ENCODE data around the gene XG.

XG gene

GRCh38 chrX:2709556-2709955 is 42.3 kb upstream of the XG start:
- H3K4me3 ChIP-seq (ENCODE audit: low read depth, low read length), result no peak overlapping the region
- no peak for DNase-seq (ENCODE audit: low read depth)
- TF ChIP-seq CTCF (IDR thresholded peaks at IDR 0.05; ENCODE audit: low read depth, low read length) (no peak), MAX (IDR thresholded peaks at IDR 0.05; ENCODE audit: low read depth, low read length) (no peak; the same call in 1 of the 2 replicates), MYC (IDR thresholded peaks at IDR 0.05; ENCODE audit: low read depth, low read length) (no peak), POLR2A (IDR thresholded peaks at IDR 0.05; ENCODE audit: extremely low read depth, insufficient read length) (no peak)

GRCh38 chrX:2710041-2710840 is 41.6 kb upstream of the XG start:
- TF ChIP-seq POLR2A (IDR thresholded peaks at IDR 0.05; ENCODE audit: extremely low read depth, insufficient read length), result no peak
- no peak for TF ChIP-seq MAX (IDR thresholded peaks at IDR 0.05; ENCODE audit: low read depth, low read length)
- no peak for TF ChIP-seq CTCF (IDR thresholded peaks at IDR 0.05; ENCODE audit: low read depth, low read length)
- TF ChIP-seq MYC (IDR thresholded peaks at IDR 0.05; ENCODE audit: low read depth, low read length), result no peak
- no peak overlapping the region for H3K4me3 ChIP-seq (ENCODE audit: low read depth, low read length)
- peak; percentile 56 for DNase-seq (ENCODE audit: low read depth)

GRCh38 chrX:2711441-2711840 is 40.4 kb upstream of the XG start:
- H3K4me3 ChIP-seq (ENCODE audit: low read depth, low read length), result no peak overlapping the region
- TF ChIP-seq CTCF (IDR thresholded peaks at IDR 0.05; ENCODE audit: low read depth, low read length) (no peak), MYC (IDR thresholded peaks at IDR 0.05; ENCODE audit: low read depth, low read length) (no peak), MAX (IDR thresholded peaks at IDR 0.05; ENCODE audit: low read depth, low read length) (no peak), POLR2A (IDR thresholded peaks at IDR 0.05; ENCODE audit: extremely low read depth, insufficient read length) (no peak)
- no peak for DNase-seq (ENCODE audit: low read depth)

- DNase-seq (ENCODE audit: low read depth), result no peak
Measured at GRCh38 chrX:2712428-2712827, 39.4 kb upstream of the XG start.

More at GRCh38 chrX:2712428-2712827, 39.4 kb upstream of the XG start:
- H3K4me3 ChIP-seq (ENCODE audit: low read depth, low read length), result no peak overlapping the region
- TF ChIP-seq CTCF (IDR thresholded peaks at IDR 0.05; ENCODE audit: low read depth, low read length) (no peak), POLR2A (IDR thresholded peaks at IDR 0.05; ENCODE audit: extremely low read depth, insufficient read length) (no peak), MYC (IDR thresholded peaks at IDR 0.05; ENCODE audit: low read depth, low read length) (no peak), MAX (IDR thresholded peaks at IDR 0.05; ENCODE audit: low read depth, low read length) (no peak)
